HG02642 (cell line): ENCODE results near the gene SLC20A1.
"Not testable (repeated sequence)": the region's sequence is repeated elsewhere in the genome, so short reads cannot be mapped to it uniquely, and the experiment has no call there.

Source experiments
- ATAC-seq: cut with Tn5 transposase; IDR thresholded peaks from one replicate; pipeline ENCODE4 v1.9.1; 2021; ENCODE audit warnings: mild to moderate bottlenecking; ENCODE audit not compliant: unreplicated experiment, poor library complexity

SLC20A1 gene

GRCh38 chr2:112645310-112646101 is at the start of gene SLC20A1:
Gene SLC20A1, plus strand, starts transcription at chr2:112645939. Its CDS starts 890 bp downstream, at chr2:112646829.
- peak; percentile 92 for ATAC-seq

- no peak for ATAC-seq
Observed at GRCh38 chr2:112597537-112598322, 48.0 kb upstream of the SLC20A1 start.

- ATAC-seq = no peak
Observed at GRCh38 chr2:112600634-112601033, 45.1 kb upstream of the SLC20A1 start.

- ATAC-seq = no peak
Observed at GRCh38 chr2:112601754-112602153, 44.0 kb upstream of the SLC20A1 start.

- ATAC-seq = no peak
Observed at GRCh38 chr2:112602917-112603316, 42.8 kb upstream of the SLC20A1 start.

- ATAC-seq = no peak
Observed at GRCh38 chr2:112603731-112604130, 42.0 kb upstream of the SLC20A1 start.

- no peak for ATAC-seq
Observed at GRCh38 chr2:112604952-112605351, 40.8 kb upstream of the SLC20A1 start.

GRCh38 chr2:112605926-112606325 is 39.8 kb upstream of the SLC20A1 start:
- no peak for ATAC-seq

GRCh38 chr2:112606547-112606946 is 39.2 kb upstream of the SLC20A1 start:
- no peak for ATAC-seq

- ATAC-seq = no peak
Observed at GRCh38 chr2:112607680-112608438, 37.9 kb upstream of the SLC20A1 start.

- ATAC-seq = not testable (repeated sequence)
Observed at GRCh38 chr2:112609320-112609719, 36.4 kb upstream of the SLC20A1 start.

GRCh38 chr2:112612283-112612682 is 33.5 kb upstream of the SLC20A1 start:
- not testable (repeated sequence) for ATAC-seq

- ATAC-seq = no peak
Observed at GRCh38 chr2:112614201-112614840, 31.4 kb upstream of the SLC20A1 start.

GRCh38 chr2:112615051-112615450 is 30.7 kb upstream of the SLC20A1 start:
- no peak for ATAC-seq

- not testable (repeated sequence) for ATAC-seq
Observed at GRCh38 chr2:112615798-112616197, 29.9 kb upstream of the SLC20A1 start.

- ATAC-seq = no peak
Observed at GRCh38 chr2:112618383-112618782, 27.4 kb upstream of the SLC20A1 start.

GRCh38 chr2:112621790-112622527 is 23.8 kb upstream of the SLC20A1 start:
- no peak for ATAC-seq

GRCh38 chr2:112622528-112622849 is 23.2 kb upstream of the SLC20A1 start:
- no peak for ATAC-seq

- ATAC-seq = peak; percentile 64
Observed at GRCh38 chr2:112623913-112624777, 21.6 kb upstream of the SLC20A1 start.
